Measurements from ENCODE around the gene CKMT2.

CKMT2 gene

GRCh38 chr5:81313278-81313677 is 80.2 kb downstream of the CKMT2 start:
- no peak for DNase-seq

- no peak for DNase-seq
Observed at GRCh38 chr5:81313686-81314085, 80.6 kb downstream of the CKMT2 start.

DNA sequence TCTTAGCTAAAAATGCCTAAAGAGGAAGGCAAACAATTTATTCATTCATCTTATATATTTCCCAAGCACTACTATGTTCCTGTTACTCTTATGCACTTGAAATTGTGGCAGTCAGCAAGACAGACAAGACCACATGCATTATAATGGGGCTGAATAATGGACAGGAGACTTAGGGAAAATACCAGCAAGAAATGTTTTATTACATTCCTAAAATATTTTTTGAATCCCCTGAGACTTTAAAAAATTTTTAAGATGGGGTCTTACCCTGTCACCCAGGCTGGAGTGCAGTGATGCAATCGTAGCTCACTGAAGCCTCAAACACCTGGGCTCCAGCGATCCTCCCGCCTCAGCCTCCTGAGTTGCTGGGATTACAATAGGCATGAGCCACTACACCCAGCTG is 81.5 kb downstream of the CKMT2 start:
- no peak for DNase-seq

DNA sequence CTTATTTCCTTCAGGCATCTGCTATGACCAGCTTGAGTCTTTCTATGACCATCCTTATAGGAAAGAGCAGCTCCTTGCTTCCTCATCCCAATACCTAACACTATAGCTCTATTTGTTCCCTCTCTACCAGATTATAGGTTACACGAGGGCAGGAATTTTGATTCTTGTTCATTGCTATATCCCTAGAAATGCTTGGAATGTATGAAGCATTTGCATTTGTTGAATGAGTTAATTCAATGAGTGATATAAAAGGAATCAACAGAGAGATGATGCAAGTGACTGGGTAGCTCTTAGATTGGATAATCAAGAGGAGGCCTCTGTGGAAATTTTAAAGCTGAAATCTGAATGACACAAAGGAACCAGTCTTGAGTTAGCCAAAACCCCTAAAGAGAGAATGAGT is 82.2 kb downstream of the CKMT2 start:
- no peak for DNase-seq

DNA sequence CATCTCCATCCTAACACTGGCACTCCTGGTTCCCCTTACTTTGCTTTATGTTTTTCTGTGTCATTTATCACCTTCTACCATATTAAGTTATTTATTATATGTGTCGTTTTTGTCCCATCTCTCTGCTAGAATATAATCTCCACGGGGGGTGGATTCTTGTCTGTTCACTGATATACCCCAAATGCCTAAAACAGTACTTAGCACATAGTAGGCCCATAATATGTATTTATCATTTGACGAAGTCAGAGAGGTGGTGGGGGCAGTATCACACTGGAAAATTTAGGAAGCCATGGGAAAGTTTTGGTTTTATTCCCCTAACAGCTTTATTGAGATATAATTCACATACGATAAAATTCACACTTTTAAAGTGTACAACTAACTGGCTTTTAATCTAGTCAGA is 82.7 kb downstream of the CKMT2 start:
- DNase-seq: no peak

All from activated gamma-delta T cell (primary cell).